ENCODE results near the gene GMDS. TPM values are rescaled to one million over a fixed set of nuclear protein-coding genes. Genes with fewer than 3 reads are reported as not detected.

Gene GMDS
- total RNA-seq, 1 donor from 2014 or later, result 34.0 TPM

- Mint-ChIP-seq H3K4me3 (ENCODE audit: unreplicated experiment) (no peak overlapping the region), H3K27me3 (ENCODE audit: low read depth) (no peaks in the 10 kb centered on the region), H3K9me3 (ENCODE audit: low read depth) (no peaks in the 10 kb centered on the region), H3K27ac (ENCODE audit: unreplicated experiment) (no peak overlapping the region), H3K36me3 (ENCODE audit: low read depth) (no peaks in the 10 kb centered on the region), H3K4me1 (ENCODE audit: low read depth) (peaks cover 35% of the 10 kb centered on the region)
- no peak for DNase-seq (ENCODE audit: low spot score)
- TF ChIP-seq CTCF (IDR thresholded peaks at IDR 0.05), result no peak
Measured at GRCh38 chr6:1873781-1874180, 371.6 kb downstream of the GMDS start.

GRCh38 chr6:1872649-1873131 is 372.7 kb downstream of the GMDS start:
- no peak for TF ChIP-seq CTCF (IDR thresholded peaks at IDR 0.05)
- Mint-ChIP-seq H3K4me1 (ENCODE audit: low read depth) (peaks cover 35% of the 10 kb centered on the region), H3K36me3 (ENCODE audit: low read depth) (no peaks in the 10 kb centered on the region), H3K27ac (ENCODE audit: unreplicated experiment) (peak overlapping the region; percentile 75), H3K4me3 (ENCODE audit: unreplicated experiment) (no peak overlapping the region), H3K9me3 (ENCODE audit: low read depth) (no peaks in the 10 kb centered on the region), H3K27me3 (ENCODE audit: low read depth) (no peaks in the 10 kb centered on the region)
- DNase-seq (ENCODE audit: low spot score), result no peak

- Mint-ChIP-seq H3K36me3 (ENCODE audit: low read depth) (no peaks in the 10 kb centered on the region), H3K4me1 (ENCODE audit: low read depth) (peaks cover 34% of the 10 kb centered on the region), H3K27ac (ENCODE audit: unreplicated experiment) (peak overlapping the region; percentile 75), H3K27me3 (ENCODE audit: low read depth) (no peaks in the 10 kb centered on the region), H3K4me3 (ENCODE audit: unreplicated experiment) (no peak overlapping the region), H3K9me3 (ENCODE audit: low read depth) (no peaks in the 10 kb centered on the region)
- peak; percentile 25 for TF ChIP-seq CTCF (IDR thresholded peaks at IDR 0.05)
- DNase-seq (ENCODE audit: low spot score), result no peak
Measured at GRCh38 chr6:1871724-1872315, 373.6 kb downstream of the GMDS start.

- H3K27ac Mint-ChIP-seq (ENCODE audit: unreplicated experiment), result no peak overlapping the region
- peaks cover 33% of the 10 kb centered on the region for H3K4me1 Mint-ChIP-seq (ENCODE audit: low read depth)
- no peak for TF ChIP-seq CTCF (IDR thresholded peaks at IDR 0.05)
- H3K27me3 Mint-ChIP-seq (ENCODE audit: low read depth), result no peaks in the 10 kb centered on the region
- no peaks in the 10 kb centered on the region for H3K9me3 Mint-ChIP-seq (ENCODE audit: low read depth)
- no peak for DNase-seq (ENCODE audit: low spot score)
- no peaks in the 10 kb centered on the region for H3K36me3 Mint-ChIP-seq (ENCODE audit: low read depth)
- H3K4me3 Mint-ChIP-seq (ENCODE audit: unreplicated experiment), result no peak overlapping the region
Measured at GRCh38 chr6:1870932-1871331, 374.5 kb downstream of the GMDS start.

GRCh38 chr6:1870251-1870650 is 375.2 kb downstream of the GMDS start:
- no peaks in the 10 kb centered on the region for H3K9me3 Mint-ChIP-seq (ENCODE audit: low read depth)
- H3K36me3 Mint-ChIP-seq (ENCODE audit: low read depth), result no peaks in the 10 kb centered on the region
- no peaks in the 10 kb centered on the region for H3K27me3 Mint-ChIP-seq (ENCODE audit: low read depth)
- H3K4me1 Mint-ChIP-seq (ENCODE audit: low read depth), result peaks cover 40% of the 10 kb centered on the region
- no peak overlapping the region for H3K27ac Mint-ChIP-seq (ENCODE audit: unreplicated experiment)
- no peak for DNase-seq (ENCODE audit: low spot score)
- H3K4me3 Mint-ChIP-seq (ENCODE audit: unreplicated experiment), result no peak overlapping the region
- no peak for TF ChIP-seq CTCF (IDR thresholded peaks at IDR 0.05)
